Activated T-helper 1 cell treated with Interleukin-2 at 50 U/mL for 16 hours (primary cell): Measurements from ENCODE around the gene SAMD9L.
A peak's percentile ranks its signal among the peaks of the same experiment; 100 is the strongest.
"Not testable (repeated sequence)": the region's sequence is repeated elsewhere in the genome, so short reads cannot be mapped to it uniquely, and the experiment has no call there.

Experiments
- DNase-seq: peaks from one replicate; pipeline ENCODE4 v3.0.0-alpha.2; 2020; ENCODE audit warnings: low read depth

The SAMD9L gene

GRCh38 chr7:93145354-93145753, 2.8 kb downstream of the SAMD9L start:
- no peak for DNase-seq

DNA sequence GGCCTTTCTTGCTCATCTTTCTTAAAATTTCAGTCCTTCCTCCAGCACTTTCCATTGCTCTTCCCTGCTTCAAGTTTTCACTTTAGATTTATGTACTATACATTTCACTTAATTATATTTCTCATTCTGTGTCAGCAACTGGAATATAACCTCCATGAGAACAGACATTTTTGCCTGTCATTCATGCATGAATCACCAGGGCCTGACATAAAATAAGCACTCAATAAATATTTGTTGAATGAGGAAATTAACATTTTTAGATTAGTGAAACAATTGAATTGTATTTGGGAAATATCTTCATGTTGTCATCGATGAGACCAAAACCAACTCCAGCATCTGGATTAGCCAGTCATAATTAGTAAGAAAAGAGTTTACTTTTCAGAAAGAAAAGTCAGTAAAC, 6.1 kb downstream of the SAMD9L start:
- no peak for DNase-seq

DNA sequence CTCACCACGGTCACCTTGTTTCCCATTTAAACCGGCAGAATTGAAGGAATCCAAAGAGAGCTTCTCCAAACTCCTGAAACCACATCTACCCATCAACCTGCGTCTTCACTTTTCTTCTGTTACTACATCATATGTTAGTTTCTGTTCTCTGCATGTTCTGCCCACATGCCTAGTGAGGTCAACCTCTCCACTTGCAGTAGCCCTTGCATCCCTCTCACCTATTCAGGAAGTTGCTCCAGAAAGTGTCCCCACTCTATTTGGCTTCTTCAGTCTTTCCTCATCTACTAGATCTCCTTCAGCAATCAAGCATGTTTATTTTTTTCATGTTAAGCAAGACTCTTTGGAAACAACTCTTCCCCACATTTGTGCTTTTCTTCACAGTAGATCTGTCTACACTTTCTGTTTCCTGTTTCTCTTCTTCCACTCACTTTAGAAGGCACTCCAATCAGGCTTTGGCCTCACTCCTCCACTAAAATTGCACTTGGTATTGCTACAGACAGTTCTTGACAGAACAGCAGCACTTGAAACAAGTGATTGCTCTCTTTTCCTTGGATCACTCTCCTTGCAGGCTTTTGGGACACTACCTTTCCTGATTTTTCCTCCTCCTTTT, 7.5 kb downstream of the SAMD9L start:
- DNase-seq: no peak

- no peak for DNase-seq
These were observed 9.6 kb downstream of the SAMD9L start for GRCh38 chr7:93138576-93138975.

- DNase-seq: no peak
These were observed 15.2 kb downstream of the SAMD9L start for GRCh38 chr7:93133005-93133404.

DNA sequence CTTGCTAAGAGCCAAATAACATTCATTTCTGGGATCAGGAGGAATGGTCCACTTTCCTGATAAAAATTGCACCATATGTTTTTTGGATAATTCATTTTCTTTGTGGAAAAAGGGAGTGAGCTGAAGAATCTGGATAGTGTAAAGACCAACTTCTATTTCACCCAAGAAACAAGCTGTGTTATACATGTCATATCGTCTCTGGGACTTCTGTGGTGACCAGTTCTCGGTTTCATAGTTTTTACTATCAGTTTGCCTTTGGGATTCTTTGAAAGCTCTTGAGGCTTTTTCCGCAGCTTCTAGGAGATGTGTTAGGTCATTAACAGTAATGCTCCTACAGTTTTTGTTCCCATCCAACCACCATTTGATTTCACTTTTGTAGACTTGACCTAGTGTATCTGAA, 16.0 kb downstream of the SAMD9L start:
- DNase-seq: no peak

DNA sequence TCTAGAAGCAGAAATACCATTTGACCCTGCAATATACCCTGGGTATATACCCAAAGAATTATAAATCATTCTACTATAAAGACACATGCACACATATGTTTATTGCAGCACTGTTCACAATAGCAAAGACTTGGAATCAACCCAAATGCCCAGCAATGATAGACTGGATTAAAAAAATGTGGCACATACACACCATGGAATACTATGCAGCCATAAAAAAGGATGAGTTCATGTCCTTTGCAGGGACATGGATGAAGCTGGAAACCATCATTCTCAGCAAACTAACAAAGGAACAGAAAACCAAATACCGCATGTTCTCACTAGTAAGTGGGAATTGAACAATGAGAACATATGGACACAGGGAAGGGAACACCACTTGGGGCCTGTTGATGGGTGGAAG, 21.2 kb downstream of the SAMD9L start:
- not testable (repeated sequence) for DNase-seq

DNA sequence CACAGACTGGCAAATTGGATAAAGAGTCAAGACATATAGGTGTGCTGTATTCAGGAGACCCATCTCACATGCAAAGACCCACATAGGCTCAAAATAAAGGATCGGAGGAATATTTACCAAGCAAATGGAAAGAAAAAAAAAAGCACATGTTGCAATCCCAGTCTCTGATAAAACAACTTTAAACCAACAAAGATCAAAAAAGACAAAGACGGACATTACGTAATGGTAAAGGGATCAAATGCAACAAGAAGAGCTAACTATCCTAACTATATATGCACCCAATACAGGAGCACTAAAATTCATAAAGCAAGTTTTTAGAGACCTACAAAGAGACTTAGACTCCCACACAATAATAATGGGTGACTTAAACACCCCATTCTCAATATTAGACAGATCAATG, 24.7 kb downstream of the SAMD9L start:
- not testable (repeated sequence) for DNase-seq

GRCh38 chr7:93120592-93121549, 27.3 kb downstream of the SAMD9L start:
- no peak for DNase-seq

GRCh38 chr7:93119191-93119905, 28.8 kb downstream of the SAMD9L start:
- DNase-seq: no peak

DNA sequence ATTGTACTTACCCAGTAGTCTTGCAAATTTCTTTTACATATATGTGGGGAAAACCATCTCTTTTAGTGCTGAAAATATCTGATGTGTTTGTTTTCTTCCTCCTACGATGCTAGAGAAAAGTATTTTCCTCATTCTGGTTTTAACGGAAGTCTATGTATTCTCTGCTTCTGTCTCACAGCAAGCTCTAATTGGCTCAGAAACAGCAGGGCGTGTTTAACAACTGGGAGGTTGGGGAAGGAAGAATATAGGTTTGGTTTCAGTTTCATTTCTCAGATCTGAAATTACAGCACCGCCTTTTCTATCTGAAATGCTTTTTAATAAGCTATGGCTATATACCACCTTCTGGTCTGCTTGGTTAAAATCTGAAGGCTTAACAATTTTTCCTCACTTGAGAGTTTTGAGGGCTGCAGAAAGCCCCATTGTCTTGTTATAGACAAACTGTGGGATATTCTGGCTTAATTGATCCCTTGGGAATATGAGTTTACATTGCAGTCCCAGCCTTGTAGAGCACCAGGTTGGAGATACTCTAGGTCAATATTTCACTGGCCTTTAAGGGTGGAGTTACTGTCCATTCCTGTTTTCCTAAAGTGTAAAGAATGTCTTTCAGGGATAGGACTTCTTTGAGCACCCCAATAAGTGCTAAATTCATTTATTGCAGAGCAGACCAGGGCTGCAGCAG, 30.2 kb downstream of the SAMD9L start, which contains the start of gene SAMD9:
SAMD9 (minus strand) TSS at position 128 of the 679 bp plus-strand sequence. CDS start 11,882 bp downstream, outside the sequence.
- peak; percentile 28 for DNase-seq

GRCh38 chr7:93117327-93117726, 30.9 kb downstream of the SAMD9L start:
- DNase-seq: no peak

GRCh38 chr7:93115796-93116195, 32.4 kb downstream of the SAMD9L start:
- DNase-seq: no peak

DNA sequence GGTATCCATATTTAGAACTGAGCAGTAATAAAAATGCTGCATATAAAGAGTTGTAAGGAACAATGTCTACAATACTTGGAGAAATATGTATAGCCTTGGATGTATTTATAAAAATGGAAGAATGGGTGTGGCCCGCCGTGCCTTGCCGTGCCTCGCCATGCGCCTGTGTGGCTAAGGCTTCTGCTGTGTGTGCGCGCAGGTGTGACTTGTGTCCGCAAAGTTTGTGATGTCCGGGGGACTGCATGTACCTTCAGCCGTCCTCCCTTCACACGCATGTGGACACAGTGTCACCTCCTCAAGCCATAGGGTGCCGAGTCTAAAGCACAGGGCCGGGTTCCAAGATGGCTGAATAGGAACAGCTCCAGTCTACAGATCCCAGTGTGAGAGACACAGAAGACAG, 40.2 kb downstream of the SAMD9L start:
- DNase-seq: no peak

GRCh38 chr7:93097388-93097787, 50.8 kb downstream of the SAMD9L start:
- DNase-seq: no peak

DNA sequence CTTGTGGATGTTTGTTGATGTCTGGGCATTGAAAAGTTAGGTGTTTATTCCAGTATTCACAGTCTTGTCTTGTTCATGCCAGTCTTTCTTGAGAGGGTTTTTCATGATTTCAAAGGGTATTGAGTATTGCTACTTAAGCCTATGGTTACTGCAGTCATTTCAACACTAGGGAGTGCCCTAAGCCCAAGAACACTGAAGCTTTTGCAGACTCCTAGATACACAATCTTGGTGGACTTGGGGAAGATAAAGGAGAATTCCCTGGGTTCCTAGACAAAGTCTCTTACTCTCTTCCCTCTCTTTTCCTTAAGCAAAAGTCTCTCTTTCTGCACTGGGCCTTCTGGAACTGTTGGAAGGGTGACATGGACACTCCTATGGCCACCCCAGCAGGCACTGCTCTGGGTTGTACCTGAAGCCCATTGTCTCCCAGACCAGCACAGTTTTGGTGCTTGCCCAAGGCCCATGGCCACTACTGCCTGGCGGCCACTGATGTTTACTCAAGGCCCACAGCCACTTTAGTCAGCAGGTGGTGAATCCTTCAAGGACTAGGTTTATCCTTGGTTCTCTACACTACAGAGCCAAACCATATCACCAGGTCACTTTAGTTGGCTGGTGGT, 55.3 kb downstream of the SAMD9L start:
- no peak for DNase-seq
